DOHH2 (cell line): ENCODE results near the gene USP35.

Experiments used
- H3F3A ChIP-seq: fragments of 200-600 bp; sonication (generic), shearing (Covaris generic); 2 replicates; pipeline ENCODE4 v1.6.0; 2016; ENCODE audit warnings: antibody characterized with exemption, mild to moderate bottlenecking; ENCODE audit not compliant: control insufficient read depth, insufficient read depth
- H3K27ac ChIP-seq: fragments of 200-600 bp; sonication (generic); 2 replicates; pipeline ENCODE4 v1.5.1; 2014; ENCODE audit warnings: low read depth, mild to moderate bottlenecking, low read length, moderate library complexity
- H3K27me3 ChIP-seq: fragments of 200-600 bp; sonication (generic); 2 replicates; pipeline ENCODE4 v1.6.1; 2014; ENCODE audit warnings: mild to moderate bottlenecking, low read length, mixed read lengths; ENCODE audit not compliant: control insufficient read depth
- H3K36me3 ChIP-seq: fragments of 200-600 bp; sonication (generic); 2 replicates; pipeline ENCODE4 v1.6.1; 2014; ENCODE audit warnings: mild to moderate bottlenecking, low read length, moderate library complexity, mixed read lengths; ENCODE audit not compliant: control insufficient read depth
- H3K4me1 ChIP-seq: fragments of 200-600 bp; sonication (generic); 2 replicates; pipeline ENCODE4 v1.6.1; 2014; ENCODE audit warnings: mild to moderate bottlenecking, low read length, mixed read lengths; ENCODE audit not compliant: control insufficient read depth
- H3K4me2 ChIP-seq: fragments of 200-600 bp; sonication (generic); 2 replicates; pipeline ENCODE4 v1.6.0; 2014; ENCODE audit warnings: mild to moderate bottlenecking, low read length, moderate library complexity
- H3K4me3 ChIP-seq: fragments of 200-600 bp; sonication (generic); 2 replicates; pipeline ENCODE4 v1.5.1; 2014; ENCODE audit warnings: mild to moderate bottlenecking, low read length, mixed read lengths
- H3K79me2 ChIP-seq: fragments of 200-600 bp; sonication (generic); 2 replicates; pipeline ENCODE4 v1.6.1; 2014; ENCODE audit warnings: mild to moderate bottlenecking, low read length, mixed read lengths; ENCODE audit not compliant: control insufficient read depth
- H3K9me2 ChIP-seq: fragments of 200-600 bp; sonication (generic); replicated peaks from 2 replicates; pipeline ENCODE4 v1.6.1; 2014; ENCODE audit warnings: mild to moderate bottlenecking, low read length, mixed read lengths; ENCODE audit not compliant: control insufficient read depth
- H3K9me3 ChIP-seq: fragments of 200-600 bp; sonication (generic); 2 replicates; pipeline ENCODE4 v1.6.1; 2014; ENCODE audit warnings: antibody characterized with exemption, low read length, mixed read lengths; ENCODE audit not compliant: control insufficient read depth, insufficient read depth
- H4K20me1 ChIP-seq: fragments of 200-600 bp; sonication (generic); 2 replicates; pipeline ENCODE4 v1.6.0; 2014; ENCODE audit warnings: low read depth, mild to moderate bottlenecking, antibody characterized with exemption, low read length, moderate library complexity; ENCODE audit not compliant: control insufficient read depth, insufficient read depth
- EZH2phosphoT487 ChIP-seq: fragments of 200-600 bp; sonication (generic); IDR thresholded peaks from 2 replicates; pipeline ENCODE4 v1.6.1; 2017; ENCODE audit warnings: borderline replicate concordance, mild to moderate bottlenecking, antibody characterized with exemption, low read length, moderate library complexity, mixed read lengths
- TF ChIP-seq, protein P1 (sequence below): fragments of 200-600 bp; sonication (generic); IDR thresholded peaks from one replicate; pipeline ENCODE4 v1.5.1; 2014; ENCODE audit warnings: antibody characterized with exemption, mild to moderate bottlenecking, low read depth, low read length; ENCODE audit not compliant: poor library complexity, severe bottlenecking

The USP35 gene

DNA sequence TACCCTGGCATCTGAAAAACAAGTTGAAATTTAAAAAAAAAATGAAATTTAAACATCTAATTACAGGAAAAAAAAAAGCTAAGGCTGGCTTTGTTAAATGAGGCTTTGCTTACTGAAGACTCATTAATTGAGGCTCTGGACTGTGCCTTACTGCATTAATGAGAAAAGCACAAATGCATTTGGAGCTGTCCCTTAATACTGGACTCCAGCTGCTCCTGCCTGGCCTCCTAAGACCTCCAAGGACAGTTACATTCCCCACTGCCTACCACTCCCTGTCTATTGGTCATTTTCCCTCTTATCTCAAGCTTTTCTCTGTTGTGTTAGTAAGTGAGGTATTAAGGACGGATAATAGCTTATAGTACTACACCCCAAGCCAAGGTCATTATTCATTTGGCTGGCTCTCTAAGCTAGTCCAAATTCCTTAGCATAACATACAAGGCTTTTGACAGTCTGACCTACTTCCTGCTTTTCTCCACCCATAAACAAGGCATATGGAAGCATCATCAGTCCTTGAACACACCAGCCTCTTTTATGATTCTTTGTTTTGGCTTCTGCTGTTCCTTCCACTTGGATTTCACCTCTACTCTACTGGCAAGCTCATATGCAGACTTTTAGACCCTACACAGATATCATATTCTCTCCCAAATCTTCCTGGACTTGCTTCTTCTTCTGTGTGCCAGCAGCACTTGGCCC lies 62.5 kb downstream of the USP35 start:
- Histone ChIP-seq H3K4me3 (no peak overlapping the region), H3K4me1 (no peaks in the 10 kb centered on the region), H3K4me2 (no peak overlapping the region), H3K36me3 (no peaks in the 10 kb centered on the region), H3K27ac (no peak overlapping the region), H3K9me2 (no peaks in the 10 kb centered on the region), H3F3A (no peaks in the 10 kb centered on the region), H3K27me3 (no peaks in the 10 kb centered on the region), H4K20me1 (no peaks in the 10 kb centered on the region), H3K79me2 (no peaks in the 10 kb centered on the region), H3K9me3 (no peaks in the 10 kb centered on the region)
- TF ChIP-seq, protein P1, sequence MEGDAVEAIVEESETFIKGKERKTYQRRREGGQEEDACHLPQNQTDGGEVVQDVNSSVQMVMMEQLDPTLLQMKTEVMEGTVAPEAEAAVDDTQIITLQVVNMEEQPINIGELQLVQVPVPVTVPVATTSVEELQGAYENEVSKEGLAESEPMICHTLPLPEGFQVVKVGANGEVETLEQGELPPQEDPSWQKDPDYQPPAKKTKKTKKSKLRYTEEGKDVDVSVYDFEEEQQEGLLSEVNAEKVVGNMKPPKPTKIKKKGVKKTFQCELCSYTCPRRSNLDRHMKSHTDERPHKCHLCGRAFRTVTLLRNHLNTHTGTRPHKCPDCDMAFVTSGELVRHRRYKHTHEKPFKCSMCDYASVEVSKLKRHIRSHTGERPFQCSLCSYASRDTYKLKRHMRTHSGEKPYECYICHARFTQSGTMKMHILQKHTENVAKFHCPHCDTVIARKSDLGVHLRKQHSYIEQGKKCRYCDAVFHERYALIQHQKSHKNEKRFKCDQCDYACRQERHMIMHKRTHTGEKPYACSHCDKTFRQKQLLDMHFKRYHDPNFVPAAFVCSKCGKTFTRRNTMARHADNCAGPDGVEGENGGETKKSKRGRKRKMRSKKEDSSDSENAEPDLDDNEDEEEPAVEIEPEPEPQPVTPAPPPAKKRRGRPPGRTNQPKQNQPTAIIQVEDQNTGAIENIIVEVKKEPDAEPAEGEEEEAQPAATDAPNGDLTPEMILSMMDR = no peak
- TF ChIP-seq EZH2phosphoT487 = no peak

- Histone ChIP-seq H3K79me2 (no peaks in the 10 kb centered on the region), H3K9me2 (no peaks in the 10 kb centered on the region), H3K9me3 (no peaks in the 10 kb centered on the region), H3K27ac (no peak overlapping the region), H3K36me3 (no peaks in the 10 kb centered on the region), H3K27me3 (no peaks in the 10 kb centered on the region), H3K4me2 (no peak overlapping the region), H3K4me3 (no peak overlapping the region), H3K4me1 (no peaks in the 10 kb centered on the region), H3F3A (no peaks in the 10 kb centered on the region), H4K20me1 (no peaks in the 10 kb centered on the region)
- TF ChIP-seq, protein P1 = no peak
Measured at GRCh38 chr11:78253797-78254196, 65.1 kb downstream of the USP35 start.

GRCh38 chr11:78254268-78254667 lies 65.5 kb downstream of the USP35 start:
- Histone ChIP-seq H3K4me1 (no peaks in the 10 kb centered on the region), H3K9me3 (no peaks in the 10 kb centered on the region), H3K27ac (no peak overlapping the region), H3F3A (no peaks in the 10 kb centered on the region), H4K20me1 (no peaks in the 10 kb centered on the region), H3K36me3 (no peaks in the 10 kb centered on the region), H3K27me3 (no peaks in the 10 kb centered on the region), H3K9me2 (no peaks in the 10 kb centered on the region), H3K4me3 (no peak overlapping the region), H3K79me2 (no peaks in the 10 kb centered on the region), H3K4me2 (no peak overlapping the region)
- no peak for TF ChIP-seq EZH2phosphoT487
- TF ChIP-seq, protein P1 = no peak
